Stimulated activated CD8-positive, alpha-beta memory T cell treated with anti-CD3 and anti-CD28 coated beads, Interleukin-15, amount 100 ng/mL, for 4 hours (primary cell): ENCODE measurements around the gene DCUN1D2.
A peak's percentile ranks its signal among the peaks of the same experiment; 100 is the strongest.
"Not testable (repeated sequence)": the region's sequence is repeated elsewhere in the genome, so short reads cannot be mapped to it uniquely, and the experiment has no call there.

Experiments used
- DNase-seq, 2 donors: peaks; one replicate each; pipeline ENCODE4 v3.0.0-alpha.2; 2020; ENCODE audit warnings: low read depth in 2 of 2

Gene DCUN1D2

GRCh38 chr13:113464476-113464875, 26.0 kb downstream of the DCUN1D2 start:
- no peak for DNase-seq

DNA sequence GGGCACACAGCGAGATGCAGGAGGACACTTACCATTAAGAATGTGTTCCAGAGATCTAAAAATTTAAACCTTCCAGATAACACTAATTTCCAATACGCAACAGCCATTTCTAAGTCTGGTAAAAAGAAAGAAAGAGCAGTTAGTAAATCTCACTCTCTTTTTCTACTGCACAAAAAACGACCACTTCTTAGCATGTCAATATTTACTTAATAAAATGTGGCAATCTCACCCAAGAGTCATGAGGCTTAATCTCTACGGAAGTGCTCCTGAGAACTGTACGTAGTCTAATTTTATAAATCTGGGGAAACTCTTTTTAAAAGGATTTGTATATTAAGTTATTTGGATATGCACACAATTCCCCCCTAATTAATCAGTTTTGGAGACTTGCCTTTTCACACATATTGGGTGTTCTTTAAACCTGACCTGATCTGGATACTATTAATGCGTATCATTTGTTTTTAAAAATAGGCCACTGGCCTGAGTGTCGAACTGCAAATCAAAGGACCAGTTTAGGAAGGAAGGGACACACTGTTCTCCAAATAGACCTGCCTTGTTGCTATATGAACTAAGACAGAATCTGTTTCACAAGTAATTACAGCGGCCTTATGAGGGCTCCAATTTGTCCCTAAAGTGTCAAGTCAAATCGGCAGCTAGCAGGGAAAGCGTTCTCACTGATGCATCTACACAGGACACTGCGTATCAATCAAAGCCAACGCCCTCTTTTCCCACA, 29.3 kb downstream of the DCUN1D2 start:
- DNase-seq = no peak

DNA sequence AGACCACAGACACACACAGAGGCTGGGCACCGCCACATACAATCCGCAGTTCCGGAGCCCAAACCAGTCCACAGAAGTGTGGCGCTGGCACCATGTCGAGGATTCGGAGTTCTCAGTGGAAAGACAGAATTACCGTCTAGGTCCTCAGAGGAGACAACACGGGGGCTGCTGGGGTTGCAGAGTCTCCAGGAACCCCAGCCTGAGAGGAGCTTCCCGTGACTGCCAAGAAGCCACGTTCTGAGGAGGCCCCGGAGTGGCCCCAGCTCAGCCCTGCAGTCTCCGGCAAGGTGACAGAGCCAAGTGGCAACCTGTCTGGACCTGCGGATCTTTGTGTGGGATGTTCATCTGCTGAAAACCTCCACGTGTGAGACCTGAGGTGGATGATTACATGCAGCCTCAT, 29.9 kb downstream of the DCUN1D2 start:
- no peak for DNase-seq

DNA sequence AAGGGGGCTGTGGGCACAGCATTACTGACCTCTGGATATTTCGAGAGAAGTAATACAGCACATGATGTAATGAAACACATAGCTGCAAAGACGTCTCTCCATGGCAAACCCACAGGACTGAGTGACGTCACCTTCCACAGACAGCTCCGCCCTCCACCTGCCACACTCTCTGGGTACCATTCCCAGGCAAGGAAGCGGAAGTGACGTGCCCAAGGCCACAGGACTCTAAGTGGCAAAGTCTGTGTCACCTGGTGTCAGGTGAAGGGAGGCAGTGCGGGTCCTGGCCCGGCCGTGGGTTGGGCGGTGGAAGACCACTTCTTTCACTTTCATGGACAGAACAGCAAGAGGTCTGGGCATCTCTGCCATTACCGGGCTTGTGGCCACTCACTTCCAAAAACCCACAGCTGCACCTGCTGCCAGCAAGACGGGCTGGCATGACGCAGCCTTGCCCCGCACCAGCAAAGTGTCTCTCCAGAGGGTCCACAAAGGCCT, 30.4 kb downstream of the DCUN1D2 start:
- no peak for DNase-seq

DNA sequence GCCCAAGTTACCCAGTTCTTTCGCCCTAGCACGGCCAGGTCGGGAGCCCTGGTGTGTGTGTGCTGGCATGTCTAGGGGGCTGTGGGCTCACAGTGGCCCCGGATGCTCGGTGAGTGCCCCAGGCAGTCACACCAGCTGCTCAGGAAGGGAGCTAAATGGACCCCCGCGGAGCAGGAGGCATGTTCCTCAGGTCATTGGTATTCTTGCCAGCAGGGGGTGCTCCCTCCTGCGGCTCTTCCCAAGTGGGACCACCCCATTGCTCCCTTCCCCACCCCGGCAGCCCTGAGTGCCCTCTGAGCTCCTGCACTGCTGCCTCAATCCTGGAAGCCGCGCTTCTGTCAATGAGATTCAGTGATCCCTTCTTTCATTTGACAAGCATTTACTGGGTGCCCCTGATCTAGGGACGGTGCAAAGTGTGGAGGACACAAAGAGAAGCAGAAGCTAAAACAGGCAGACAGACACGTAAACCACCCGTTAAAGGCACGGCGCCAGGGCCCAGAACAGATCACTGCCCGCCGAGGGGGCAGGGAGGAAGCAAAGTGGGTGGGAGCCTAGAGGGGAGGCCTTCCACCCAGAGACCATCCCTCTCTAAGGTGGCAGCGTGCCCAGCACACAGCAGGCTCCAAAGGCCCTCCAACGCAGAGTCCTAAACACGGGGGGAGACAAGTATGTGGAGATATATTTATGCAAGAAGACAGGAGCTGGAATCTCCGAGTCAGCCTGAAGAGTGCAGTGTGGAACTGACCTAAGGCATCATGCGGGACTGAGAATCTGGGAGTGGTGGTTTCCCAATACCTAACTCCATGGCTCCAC, 32.1 kb downstream of the DCUN1D2 start:
- no peak for DNase-seq

GRCh38 chr13:113457510-113457909, 33.0 kb downstream of the DCUN1D2 start:
- no peak for DNase-seq

- no peak for DNase-seq
These were observed 34.3 kb downstream of the DCUN1D2 start for GRCh38 chr13:113456116-113456702.

GRCh38 chr13:113455384-113455783, 35.1 kb downstream of the DCUN1D2 start:
- no peak for DNase-seq

DNA sequence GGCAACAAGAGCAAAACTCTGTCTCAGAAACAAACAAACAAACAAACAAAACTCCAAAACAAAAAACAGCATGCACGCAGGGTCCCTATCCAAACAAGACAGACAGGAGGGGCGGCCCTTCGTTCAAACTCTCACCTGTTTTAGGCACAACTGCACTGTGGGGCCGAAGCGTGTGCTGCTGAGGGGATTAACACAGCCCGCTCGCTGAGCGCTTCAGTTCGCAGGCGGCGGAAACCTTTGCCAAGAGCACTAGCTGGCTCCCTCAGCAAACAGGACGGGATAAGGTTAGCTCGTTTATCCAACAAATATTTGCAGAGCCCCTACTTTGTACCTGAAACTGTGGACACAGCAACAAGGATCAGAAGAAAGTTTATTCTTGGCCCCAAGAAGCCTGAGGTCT, 35.6 kb downstream of the DCUN1D2 start:
- no peak for DNase-seq

DNA sequence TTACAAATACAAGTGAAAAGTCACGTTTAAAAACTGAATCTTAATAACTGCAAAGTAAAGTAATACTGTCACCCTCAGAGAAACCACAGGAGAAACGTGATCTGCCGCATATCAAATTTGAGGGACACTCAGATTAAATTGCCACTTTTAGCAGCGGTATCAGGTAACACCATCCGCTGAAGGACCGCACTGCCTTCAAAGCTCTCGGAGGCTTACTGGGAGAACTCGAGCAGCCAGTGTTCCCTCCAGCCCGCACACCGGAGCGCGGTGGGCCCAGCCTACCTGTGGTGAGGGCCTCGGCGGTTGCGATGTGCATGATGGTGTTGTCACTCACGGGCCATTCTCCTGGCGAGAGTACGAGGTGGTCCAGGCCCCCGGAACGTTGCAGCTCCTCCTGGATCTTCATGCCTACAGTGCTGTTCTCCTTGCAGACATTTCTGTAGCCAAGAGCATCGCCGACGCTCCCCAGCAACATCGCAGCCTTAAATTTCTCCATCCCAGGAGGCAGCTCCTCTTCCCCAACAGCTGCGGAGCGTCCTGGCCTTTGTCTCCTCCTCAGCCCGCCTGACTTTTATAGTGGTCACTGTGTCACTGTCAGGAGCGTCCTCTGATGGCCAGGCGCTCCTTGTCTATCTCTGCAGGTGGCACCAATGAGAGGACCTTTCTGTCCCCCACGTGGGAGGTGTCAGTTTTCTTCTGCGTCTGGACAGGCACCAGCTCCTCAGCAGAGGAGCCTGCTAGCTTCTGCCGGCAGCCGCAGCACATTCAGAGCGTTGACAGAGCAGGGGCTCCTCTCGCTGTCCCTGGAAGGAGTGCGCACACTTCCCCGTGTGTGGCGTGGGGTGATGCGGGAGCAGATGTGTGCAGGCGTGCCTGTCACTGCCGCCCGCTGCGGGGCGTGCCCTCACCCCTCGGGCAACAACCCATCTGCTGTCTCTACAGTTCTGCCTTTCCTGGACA, 37.3 kb downstream of the DCUN1D2 start, which contains the start of gene ADPRHL1:
TSS of gene ADPRHL1 (minus strand) at position 547 of the 960 bp plus-strand sequence. CDS start at position 496, 51 bp downstream.
- DNase-seq = no peak

DNA sequence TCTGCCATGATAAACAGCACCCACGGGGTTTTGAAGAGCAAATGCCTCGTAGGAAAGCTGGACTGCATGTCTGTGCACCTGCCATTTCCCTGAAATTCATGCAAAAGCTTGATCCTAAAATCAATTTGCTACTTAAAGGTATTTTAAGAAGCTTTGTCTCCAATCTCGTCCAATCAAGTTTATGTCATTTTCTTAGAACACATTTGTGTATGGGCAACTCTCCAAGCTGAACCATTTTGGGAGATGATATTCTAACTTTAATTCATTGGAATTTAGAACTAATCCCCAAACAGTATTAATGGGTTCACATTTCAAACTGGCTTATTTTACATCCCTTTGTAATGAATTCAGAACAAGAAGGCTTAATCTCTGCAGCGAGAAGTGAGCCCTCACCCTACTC, 38.0 kb downstream of the DCUN1D2 start:
- DNase-seq = no peak

DNA sequence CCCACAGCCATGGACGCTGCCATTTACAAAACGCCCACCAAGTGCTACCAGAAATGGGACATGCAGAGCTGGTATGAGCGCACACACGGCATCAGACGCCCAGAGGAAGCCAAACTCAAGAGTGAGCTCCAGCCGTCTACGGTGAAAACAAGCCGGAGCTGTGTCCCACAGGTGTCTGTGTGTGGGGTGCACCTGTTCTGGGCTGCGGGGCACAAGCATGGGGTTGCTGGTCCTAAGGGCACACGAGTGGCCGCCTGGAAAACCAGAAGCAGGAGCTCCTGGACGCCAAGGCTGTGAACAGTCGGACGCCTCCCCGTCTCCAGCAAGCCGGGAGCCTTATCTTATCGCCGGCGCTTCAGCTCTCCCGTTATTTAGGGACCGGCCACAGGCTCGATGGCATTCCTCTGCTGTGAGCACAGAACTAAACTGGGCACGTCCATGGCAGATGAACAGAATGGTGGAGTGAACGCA, 38.5 kb downstream of the DCUN1D2 start:
- no peak for DNase-seq

- not testable (repeated sequence) for DNase-seq
These were observed 39.5 kb downstream of the DCUN1D2 start for GRCh38 chr13:113450861-113451620.

- not testable (repeated sequence) for DNase-seq
These were observed 40.2 kb downstream of the DCUN1D2 start for GRCh38 chr13:113450348-113450744.

DNA sequence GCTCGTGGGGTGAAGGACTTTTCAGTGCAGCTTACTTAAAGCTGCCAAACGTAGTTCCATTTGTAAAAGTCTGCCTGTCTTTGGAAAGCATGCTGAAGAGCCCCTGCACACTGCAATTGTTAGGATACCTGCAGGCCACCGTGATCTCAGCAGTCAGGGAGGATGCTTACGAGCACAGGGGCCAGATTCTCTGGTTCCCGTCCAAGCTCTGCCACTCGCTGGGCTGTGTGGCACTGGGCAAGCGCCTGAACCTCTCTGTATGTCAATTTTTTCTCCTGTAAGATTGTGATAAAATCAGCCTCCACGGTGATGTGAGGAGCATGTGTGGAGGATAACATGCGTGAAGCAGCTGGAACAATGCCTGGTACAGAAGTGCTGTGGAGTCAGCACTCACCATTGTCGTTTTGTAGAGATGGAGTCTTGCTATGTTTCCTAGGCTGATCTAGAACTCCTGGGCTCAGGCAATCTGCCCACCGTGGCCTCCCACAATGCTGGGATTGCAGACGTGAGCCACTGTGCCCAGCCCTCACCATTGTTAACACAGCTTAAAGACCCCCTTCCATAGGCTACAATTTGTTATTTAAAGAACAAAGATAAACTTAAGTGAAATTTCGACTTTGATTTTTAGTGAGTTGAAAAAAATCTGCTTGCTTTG, 40.7 kb downstream of the DCUN1D2 start:
- DNase-seq = no peak

DNA sequence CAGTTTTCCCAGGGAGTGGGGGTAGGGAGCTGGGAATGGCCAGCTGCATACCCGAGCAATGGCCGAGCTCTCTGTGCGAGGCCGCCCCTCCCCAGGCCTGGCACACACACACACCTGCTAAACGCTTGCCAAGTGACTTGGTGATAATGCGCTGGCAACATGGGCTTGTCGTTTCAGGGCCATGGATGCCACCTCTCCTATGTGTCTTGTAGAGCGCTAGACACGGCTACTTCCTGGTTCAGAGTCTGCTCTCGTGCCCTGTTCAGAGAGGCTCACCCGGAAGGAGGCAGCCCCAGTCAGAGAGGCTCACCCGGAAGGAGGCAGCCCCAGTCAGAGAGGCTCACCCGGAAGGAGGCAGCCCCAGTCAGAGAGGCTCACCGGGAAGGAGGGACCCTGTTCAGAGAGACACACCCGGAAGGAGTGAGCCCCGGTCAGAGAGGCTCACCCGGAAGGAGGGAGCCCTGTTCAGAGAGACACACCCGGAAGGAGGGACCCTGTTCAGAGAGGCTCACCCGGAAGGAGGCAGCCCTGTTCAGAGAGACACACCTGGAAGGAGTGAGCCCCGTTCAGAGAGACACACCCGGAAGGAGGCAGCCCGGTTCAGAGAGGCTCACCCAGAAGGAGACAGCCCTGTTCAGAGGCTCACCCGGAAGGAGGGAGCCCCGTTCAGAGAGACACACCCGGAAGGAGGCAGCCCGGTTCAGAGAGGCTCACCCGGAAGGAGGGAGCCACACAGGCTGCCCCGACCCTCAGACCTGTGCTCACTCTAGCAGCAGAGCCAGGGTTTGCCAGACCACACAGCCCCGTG, 41.4 kb downstream of the DCUN1D2 start:
- DNase-seq = peak; percentile 8 to 12

DNA sequence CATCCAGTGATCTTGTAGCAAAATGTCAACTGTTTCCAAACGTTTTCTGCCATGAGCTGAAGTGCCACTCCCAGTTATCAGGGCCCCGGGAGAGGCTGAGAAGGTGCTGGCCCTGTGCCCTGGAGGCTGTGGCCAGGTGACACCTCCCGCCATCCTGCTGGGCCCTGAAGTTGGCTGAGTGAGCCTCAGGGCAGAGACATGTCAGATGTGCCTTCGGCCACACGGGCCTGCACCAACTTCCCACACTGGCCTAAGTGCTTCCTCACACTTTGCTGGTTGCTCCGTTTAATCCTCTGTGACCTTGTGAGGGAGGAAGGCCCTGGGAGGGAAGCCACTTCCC, 42.0 kb downstream of the DCUN1D2 start:
- no peak for DNase-seq

DNA sequence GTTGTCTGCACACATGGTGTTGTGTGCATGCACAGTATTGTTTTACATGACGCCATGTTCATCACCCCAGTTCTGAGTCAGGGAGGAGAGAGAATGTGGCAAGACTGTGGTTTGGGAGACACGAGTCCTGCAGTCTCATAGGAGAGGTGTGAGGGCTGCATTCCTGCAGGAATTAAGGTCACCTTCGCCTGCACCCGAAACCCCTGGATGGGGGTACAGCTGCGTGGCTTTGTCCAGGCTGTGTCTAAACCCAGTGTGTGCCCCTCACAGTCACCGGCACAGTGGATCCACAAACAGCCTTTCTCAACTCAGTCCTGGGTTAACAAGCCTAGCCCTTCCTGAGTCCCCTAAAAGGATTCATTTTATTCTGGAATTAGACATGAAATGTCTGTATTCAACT, 42.9 kb downstream of the DCUN1D2 start:
- no peak for DNase-seq

- no peak for DNase-seq
These were observed 44.0 kb downstream of the DCUN1D2 start for GRCh38 chr13:113446488-113446854.
